GM21360 (cell line): ENCODE results near the gene YY2.
"Not testable (repeated sequence)": the region's sequence is repeated elsewhere in the genome, so short reads cannot be mapped to it uniquely, and the experiment has no call there.

Experiments used
- ATAC-seq: cut with Tn5 transposase; IDR thresholded peaks from one replicate; pipeline ENCODE4 v1.9.1; 2021; ENCODE audit warnings: mild to moderate bottlenecking, moderate library complexity; ENCODE audit not compliant: unreplicated experiment

Gene YY2

GRCh38 chrX:21855937-21856415 is at the start of gene YY2:
Gene YY2 (plus strand): TSS chrX:21855987. CDS start chrX:21856485, 498 bp downstream.
- ATAC-seq: no peak

DNA sequence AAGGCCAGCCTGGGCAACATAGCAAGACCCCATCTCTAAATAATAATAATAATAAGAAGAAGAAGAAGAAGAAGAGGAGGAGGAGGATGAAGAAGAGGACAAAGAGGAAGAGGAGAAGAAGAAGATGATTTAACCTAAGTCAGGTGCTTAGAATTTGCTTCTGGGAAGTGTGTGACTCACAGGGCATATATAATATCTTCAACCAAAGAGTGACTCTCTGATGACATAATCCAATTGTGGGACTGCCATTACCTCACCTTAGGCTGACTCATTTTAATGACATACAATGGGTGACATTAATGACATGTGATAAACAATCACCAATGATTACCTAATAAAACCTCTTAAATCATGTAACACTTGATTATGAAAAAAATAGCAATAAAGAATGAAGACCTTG is 49.1 kb upstream of the YY2 start:
- no peak for ATAC-seq

DNA sequence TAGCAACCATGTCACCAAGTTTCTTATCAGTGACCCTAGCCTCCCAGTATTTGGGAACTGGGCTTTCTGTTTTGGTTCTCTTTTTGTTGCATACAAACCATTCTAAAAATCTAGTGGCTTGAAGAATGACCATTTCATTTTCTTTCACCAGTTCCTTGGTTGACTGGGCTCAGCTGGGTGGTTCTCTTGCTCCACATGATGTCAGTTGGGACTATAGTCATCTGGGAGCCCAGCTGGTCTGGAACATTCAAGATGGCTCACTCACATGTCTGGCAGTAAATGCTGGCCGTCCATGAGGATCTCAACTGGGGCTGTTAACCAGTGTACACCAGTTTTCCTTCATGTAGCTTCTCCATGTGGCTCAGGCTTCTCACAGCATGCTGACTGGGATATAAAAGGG is 44.0 kb upstream of the YY2 start:
- ATAC-seq: no peak

- no peak for ATAC-seq
Measured at GRCh38 chrX:21812628-21813027, 43.2 kb upstream of the YY2 start.

- no peak for ATAC-seq
Measured at GRCh38 chrX:21813612-21814368, 42.0 kb upstream of the YY2 start.

DNA sequence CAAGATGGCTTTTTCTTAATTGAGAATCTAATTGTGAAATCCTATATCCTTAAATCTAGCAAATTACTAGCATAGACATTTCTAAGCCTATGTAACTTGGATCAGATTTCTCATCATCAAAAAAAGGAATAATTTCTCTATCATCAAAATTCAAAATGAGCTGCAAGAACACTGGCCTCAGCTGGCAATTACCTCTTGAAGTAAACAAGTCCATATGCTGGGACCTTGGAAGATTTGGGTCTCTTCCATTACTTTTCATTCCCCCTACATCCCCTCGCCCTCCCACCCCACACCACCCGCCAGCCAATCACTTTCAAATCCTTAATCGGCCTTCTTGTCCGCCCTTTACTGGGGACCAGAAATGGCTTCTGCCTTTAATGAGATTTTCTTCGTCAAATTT is 39.7 kb upstream of the YY2 start:
- no peak for ATAC-seq

DNA sequence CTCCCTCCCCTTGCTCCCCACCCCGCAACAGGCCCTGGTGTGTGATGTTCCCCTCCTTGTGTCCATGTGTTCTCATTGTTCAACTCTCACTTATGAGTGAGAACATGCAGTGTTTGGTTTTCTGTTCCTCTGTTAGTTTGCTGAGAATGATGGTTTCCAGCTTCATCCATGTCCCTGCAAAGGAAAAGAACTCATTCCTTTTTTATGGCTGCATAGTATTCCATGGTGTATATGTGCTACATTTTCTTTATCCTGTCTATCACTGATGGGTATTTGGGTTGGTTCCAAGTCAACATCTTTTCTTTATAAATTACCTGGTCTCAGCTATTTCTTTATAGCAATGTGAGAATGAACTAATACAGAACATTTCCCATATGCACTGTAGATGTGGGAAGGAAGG is 35.6 kb upstream of the YY2 start:
- not testable (repeated sequence) for ATAC-seq

DNA sequence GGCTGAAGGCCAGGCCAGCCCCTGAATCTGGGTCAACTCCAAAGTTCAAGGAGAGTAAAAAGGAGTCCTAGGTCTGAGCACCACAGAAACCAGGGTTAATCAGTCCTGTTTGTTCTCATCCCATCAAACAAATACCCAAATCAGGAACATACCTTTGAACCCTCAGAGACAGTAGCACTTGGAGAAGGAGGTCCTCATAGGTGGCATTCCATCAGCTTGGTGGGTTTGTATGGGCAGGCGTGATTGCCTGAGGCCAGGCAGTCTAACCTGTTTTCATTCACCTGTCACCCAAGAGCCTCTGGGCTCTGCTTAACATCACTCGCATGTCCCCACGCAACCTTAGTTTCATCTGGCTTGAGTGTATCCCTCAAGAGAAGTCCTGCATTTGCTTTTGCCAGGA is 33.9 kb upstream of the YY2 start:
- no peak for ATAC-seq

DNA sequence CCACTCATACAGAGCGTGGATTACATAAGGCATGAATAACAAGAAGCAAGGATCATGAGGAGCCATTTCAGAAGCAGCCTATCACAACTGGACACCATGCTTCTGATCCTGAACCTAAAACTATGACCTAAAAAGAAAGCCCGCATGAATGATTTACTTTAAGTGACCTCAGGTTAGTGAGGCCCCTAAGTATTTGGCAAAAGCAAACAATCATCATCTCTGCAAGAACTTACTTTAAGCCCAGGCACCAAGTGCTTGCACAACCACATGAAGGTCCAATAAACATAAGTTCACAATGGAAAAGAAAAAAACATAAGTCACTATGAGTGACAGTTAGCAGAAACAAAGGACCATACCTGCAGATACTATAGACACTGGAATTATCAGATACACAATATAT is 24.3 kb upstream of the YY2 start:
- no peak for ATAC-seq

DNA sequence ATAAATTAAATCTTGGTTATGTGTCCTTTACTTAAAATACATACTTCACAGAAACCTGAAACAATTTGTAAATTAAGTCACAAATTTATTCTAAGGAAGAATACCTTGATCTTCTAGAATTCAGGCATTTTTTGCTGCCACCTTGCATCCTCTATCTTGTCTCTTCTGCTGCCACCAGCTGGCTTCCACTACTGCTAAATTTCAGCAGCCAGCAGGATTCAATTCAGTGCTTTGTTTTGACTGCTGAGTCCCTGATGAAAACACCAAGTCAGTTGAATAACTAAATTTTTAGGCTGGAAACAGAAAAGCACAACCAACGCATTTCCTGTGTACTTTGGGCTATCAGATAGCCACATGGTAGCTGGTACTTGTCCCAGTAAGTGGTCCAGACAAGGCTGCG is 18.7 kb upstream of the YY2 start:
- ATAC-seq: no peak

- ATAC-seq: peak; percentile 26
Measured at GRCh38 chrX:21838937-21839333, 16.9 kb upstream of the YY2 start.

GRCh38 chrX:21839334-21840192 is 16.2 kb upstream of the YY2 start, which contains the start of gene MBTPS2:
Gene MBTPS2 (plus strand): TSS chrX:21839617. CDS start chrX:21839735, 118 bp downstream.
- peak; percentile 75 for ATAC-seq

DNA sequence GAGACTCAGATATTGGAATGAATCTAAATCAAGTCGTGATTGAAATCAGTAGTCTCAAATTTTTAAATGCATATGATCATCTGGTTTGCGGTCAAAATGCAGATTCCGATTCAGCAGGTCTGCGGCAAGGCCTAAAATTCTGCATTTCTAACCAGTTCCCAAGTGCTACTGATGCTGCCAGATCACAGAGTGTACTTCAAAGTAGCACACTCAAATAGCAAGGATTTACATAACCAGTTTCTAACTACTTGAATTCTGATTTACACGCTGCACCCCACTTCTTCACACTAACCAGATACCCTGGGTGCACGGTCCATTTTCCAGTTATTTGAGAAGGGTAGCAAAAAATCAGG is 15.6 kb upstream of the YY2 start:
- ATAC-seq: no peak

DNA sequence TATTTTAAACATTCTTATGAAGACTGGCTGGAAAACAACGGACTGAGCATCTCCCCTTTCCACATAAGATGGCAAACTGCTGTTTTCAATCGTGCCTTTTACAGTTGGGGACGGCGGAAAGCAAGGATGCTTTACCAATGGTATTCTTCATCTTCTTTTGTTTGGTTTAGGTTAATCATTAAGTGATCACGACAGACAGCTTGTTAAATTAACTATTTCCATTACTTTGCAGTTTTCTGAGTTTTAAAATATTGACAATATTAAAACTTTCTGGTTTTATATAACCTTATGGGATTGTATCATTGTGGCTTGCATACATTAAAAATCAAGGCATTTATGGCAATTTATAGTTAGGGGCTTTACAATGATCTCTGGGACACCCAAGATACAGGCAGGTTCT is 12.6 kb upstream of the YY2 start:
- ATAC-seq: no peak

DNA sequence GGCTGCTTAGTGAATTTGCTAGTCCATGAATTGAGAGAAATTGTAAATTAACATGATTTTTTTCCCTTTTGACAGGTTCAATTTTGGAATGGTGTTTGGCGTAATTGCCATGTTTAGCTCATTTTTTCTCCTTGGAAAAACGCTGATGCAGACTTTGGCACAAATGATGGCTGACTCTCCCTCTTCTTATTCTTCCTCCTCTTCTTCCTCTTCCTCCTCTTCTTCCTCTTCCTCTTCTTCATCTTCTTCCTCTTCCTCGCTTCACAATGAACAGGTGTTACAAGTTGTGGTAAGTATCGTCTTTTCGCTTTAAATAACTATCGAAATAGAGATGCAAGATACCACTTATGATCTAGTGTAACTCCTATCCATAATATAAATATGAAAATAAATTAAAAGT is 10.7 kb upstream of the YY2 start:
- ATAC-seq: no peak

- ATAC-seq: no peak
Measured at GRCh38 chrX:21847342-21847741, 8.4 kb upstream of the YY2 start.

- ATAC-seq: no peak
Measured at GRCh38 chrX:21853578-21853977, 2.2 kb upstream of the YY2 start.

GRCh38 chrX:21856504-21856903 is 717 bp downstream of the YY2 start:
- ATAC-seq: no peak

- no peak for ATAC-seq
Measured at GRCh38 chrX:21863241-21863640, 7.5 kb downstream of the YY2 start.

GRCh38 chrX:21865436-21865835 is 9.6 kb downstream of the YY2 start:
- no peak for ATAC-seq

GRCh38 chrX:21870494-21870893 is 14.7 kb downstream of the YY2 start:
- no peak for ATAC-seq
